ENCODE measurements around the gene DMRTA2. TPM values are rescaled to one million over a fixed set of nuclear protein-coding genes. Genes with fewer than 3 reads are reported as not detected.

DMRTA2 gene
- total and polyA plus RNA-seq, 2 donors (not counting 3 experiments of a cell fraction or from before 2014, with no cell fraction given): not detected

DNA sequence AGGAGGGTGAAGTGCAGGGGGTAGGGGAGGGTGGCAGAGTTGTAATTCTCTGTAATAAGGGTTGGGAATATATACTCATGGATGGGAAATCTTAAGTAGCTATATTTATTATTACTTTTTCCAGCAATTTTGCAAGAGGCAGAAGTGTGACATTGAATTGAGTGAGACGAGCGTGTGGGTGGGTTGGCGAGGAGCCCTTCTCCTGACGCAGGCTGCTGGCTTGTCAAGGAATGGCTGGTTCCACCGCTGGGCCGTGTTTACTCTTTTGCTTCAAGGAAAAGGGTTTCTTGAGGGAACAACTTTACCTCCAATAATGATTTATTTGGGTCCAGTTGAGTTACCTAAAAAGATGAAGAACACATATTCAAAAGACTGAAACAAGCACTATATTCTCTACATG, 17.9 kb upstream of the DMRTA2 start:
- CTCF ChIA-PET: no interaction called here
- BruUV-seq (replicated peaks): no TSS peak
- no peak for FAIRE-seq

More for the DNA sequence above, 17.9 kb upstream of the DMRTA2 start:
- dilution Hi-C loops (cut with MboI; ENCODE audit: extremely low pct_ligation_motif_present, low sequenced_read_pairs) (no loop called here), intact Hi-C loops (cut with micrococcal nuclease) (no loop called here)
- H3K27me3 ChIP-seq (ENCODE audit: control insufficient read depth in 2 of 2, insufficient read depth in 2 of 2, low read length in 2 of 2): no peaks in the 10 kb centered on the region
- H3K9ac ChIP-seq (replicated peaks; ENCODE audit: extremely low read depth, insufficient read depth, low read length): no peak overlapping the region
- POLR2A ChIA-PET: no interaction called here
- H4K20me1 ChIP-seq (replicated peaks; ENCODE audit: control insufficient read depth, extremely low read depth, insufficient read depth, low read length): no peaks in the 10 kb centered on the region
- no peak for DNase-seq (ENCODE audit: low read depth, low spot score)
- no peak overlapping the region for H3K4me2 ChIP-seq (ENCODE audit: insufficient read depth, low read length)
- no peaks in the 10 kb centered on the region for H3K9me3 ChIP-seq (replicated peaks; ENCODE audit: control insufficient read depth, insufficient read depth, low read length)
- no peaks in the 10 kb centered on the region for H3K36me3 ChIP-seq (ENCODE audit: control insufficient read depth in 2 of 2, extremely low read depth in 1 of 2, insufficient read depth in 2 of 2, low read length in 2 of 2)
- H3K4me1 ChIP-seq (ENCODE audit: control insufficient read depth, extremely low read depth, insufficient read depth, low read length): no peaks in the 10 kb centered on the region
- no peak overlapping the region for H3K27ac ChIP-seq (ENCODE audit: insufficient read depth, low read depth, low read length)
- H2AFZ ChIP-seq (ENCODE audit: low read depth, low read length): no peak overlapping the region
- no peak overlapping the region for H3K4me3 ChIP-seq (replicated peaks in 1 of 3; ENCODE audit: insufficient read depth in 1 of 3, low read depth in 1 of 3, low read length in 3 of 3)
- TF ChIP-seq FOS (IDR thresholded peaks at IDR 0.05; ENCODE audit: borderline replicate concordance, insufficient read depth, low read length) (no peak), MYC (IDR thresholded peaks at IDR 0.05; ENCODE audit: low read depth, low read length) (no peak), GATA2 (IDR thresholded peaks at IDR 0.05; ENCODE audit: insufficient read depth, insufficient read length, low read depth, low read length) (no peak), POLR2A (IDR thresholded peaks at IDR 0.05; ENCODE audit: low read depth, low read length) (no peak), JUN (IDR thresholded peaks at IDR 0.05; ENCODE audit: borderline replicate concordance, insufficient read depth, insufficient read length, low read depth) (no peak), POLR2AphosphoS5 (IDR thresholded peaks at IDR 0.05; ENCODE audit: insufficient read depth, low read depth, low read length) (no peak), EZH2 (IDR thresholded peaks at IDR 0.05; ENCODE audit: borderline replicate concordance, low read depth, low read length, severe bottlenecking) (no peak)
- TF ChIP-seq, protein P1, sequence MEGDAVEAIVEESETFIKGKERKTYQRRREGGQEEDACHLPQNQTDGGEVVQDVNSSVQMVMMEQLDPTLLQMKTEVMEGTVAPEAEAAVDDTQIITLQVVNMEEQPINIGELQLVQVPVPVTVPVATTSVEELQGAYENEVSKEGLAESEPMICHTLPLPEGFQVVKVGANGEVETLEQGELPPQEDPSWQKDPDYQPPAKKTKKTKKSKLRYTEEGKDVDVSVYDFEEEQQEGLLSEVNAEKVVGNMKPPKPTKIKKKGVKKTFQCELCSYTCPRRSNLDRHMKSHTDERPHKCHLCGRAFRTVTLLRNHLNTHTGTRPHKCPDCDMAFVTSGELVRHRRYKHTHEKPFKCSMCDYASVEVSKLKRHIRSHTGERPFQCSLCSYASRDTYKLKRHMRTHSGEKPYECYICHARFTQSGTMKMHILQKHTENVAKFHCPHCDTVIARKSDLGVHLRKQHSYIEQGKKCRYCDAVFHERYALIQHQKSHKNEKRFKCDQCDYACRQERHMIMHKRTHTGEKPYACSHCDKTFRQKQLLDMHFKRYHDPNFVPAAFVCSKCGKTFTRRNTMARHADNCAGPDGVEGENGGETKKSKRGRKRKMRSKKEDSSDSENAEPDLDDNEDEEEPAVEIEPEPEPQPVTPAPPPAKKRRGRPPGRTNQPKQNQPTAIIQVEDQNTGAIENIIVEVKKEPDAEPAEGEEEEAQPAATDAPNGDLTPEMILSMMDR (IDR thresholded peaks at IDR 0.05; ENCODE audit: extremely low read depth in 1 of 2, insufficient read depth in 1 of 2, low read depth in 1 of 2, low read length in 2 of 2): no peak
- TF ChIP-seq, protein P2, sequence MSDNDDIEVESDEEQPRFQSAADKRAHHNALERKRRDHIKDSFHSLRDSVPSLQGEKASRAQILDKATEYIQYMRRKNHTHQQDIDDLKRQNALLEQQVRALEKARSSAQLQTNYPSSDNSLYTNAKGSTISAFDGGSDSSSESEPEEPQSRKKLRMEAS (IDR thresholded peaks at IDR 0.05; ENCODE audit: insufficient read depth, insufficient read length): no peak
- no peaks in the 10 kb centered on the region for H3K79me2 ChIP-seq (ENCODE audit: control insufficient read depth, insufficient read depth, low read length)
- no peaks in the 10 kb centered on the region for H3K9me1 ChIP-seq (replicated peaks; ENCODE audit: control insufficient read depth, extremely low read depth, insufficient read depth, low read length)

Data from endothelial cell of umbilical vein (primary cell).